PC-3 (cell line): Measurements from ENCODE around the gene FOXM1. TPM values are rescaled to one million over a fixed set of nuclear protein-coding genes. Genes with fewer than 3 reads are reported as not detected.

Source experiments
- ATAC-seq: fragments of 200-7000 bp; cut with Tn5 transposase; 2 replicates; pipeline ENCODE4 v1.9.1; 2020; ENCODE audit warnings: mild to moderate bottlenecking, moderate library complexity
- BruUV-seq: library from RNA; stranded (reverse); fragments of 400-500 nt; replicated peaks from 2 replicates; lab custom pipeline; 2021; lab: Mats Ljungman, UMichigan
- CTCF ChIA-PET: fragments of 300-600 bp; sonication (Branson Sonifier 250); formaldehyde crosslinking; loops from one replicate; lab custom pipeline; 2022; ENCODE audit warnings: antibody characterized with exemption; lab: Charles Lee
- POLR2A ChIA-PET: fragments of 300-600 bp; sonication (Branson Sonifier 250); formaldehyde crosslinking; loops from one replicate; lab custom pipeline; 2022; ENCODE audit warnings: antibody characterized with exemption; ENCODE audit not compliant: unreplicated experiment; lab: Charles Lee
- DNase-seq: peaks from one replicate; pipeline ENCODE4 v3.0.0-alpha.2; 2015
- H2AFZ ChIP-seq: fragments of 300-600 bp; sonication (generic); 2 replicates; pipeline ENCODE4 v1.6.0; 2016; ENCODE audit warnings: antibody characterized with exemption, low read length
- H3F3A ChIP-seq: fragments of 300-600 bp; sonication (generic); one replicate; pipeline ENCODE4 v1.6.0; 2017; ENCODE audit warnings: antibody characterized with exemption, low read length, control low read depth, mild to moderate bottlenecking; ENCODE audit not compliant: unreplicated experiment
- H3K27ac ChIP-seq: fragments of 300-600 bp; sonication (generic); 2 replicates; pipeline ENCODE4 v1.5.1; 2016; ENCODE audit warnings: mild to moderate bottlenecking, low read length
- H3K27me3 ChIP-seq: fragments of 300-600 bp; sonication (generic); 2 replicates; pipeline ENCODE4 v1.6.1; 2016; ENCODE audit warnings: low read length, mixed read lengths
- H3K36me3 ChIP-seq: fragments of 300-600 bp; sonication (generic); 2 replicates; pipeline ENCODE4 v1.6.1; 2016; ENCODE audit warnings: low read depth, mixed run types, low read length, mixed read lengths
- H3K4me1 ChIP-seq: fragments of 300-600 bp; sonication (generic); 2 replicates; pipeline ENCODE4 v1.5.1; 2016; ENCODE audit warnings: low read length; ENCODE audit not compliant: insufficient read depth
- H3K4me2 ChIP-seq: fragments of 300-600 bp; sonication (generic); 2 replicates; pipeline ENCODE4 v1.6.0; 2016; ENCODE audit warnings: low read length
- H3K4me3 ChIP-seq: fragments of 300-600 bp; sonication (generic); 2 replicates; pipeline ENCODE4 v1.5.1; 2016; ENCODE audit warnings: mild to moderate bottlenecking, low read length, mixed read lengths
- H3K79me2 ChIP-seq: fragments of 300-600 bp; sonication (generic); 2 replicates; pipeline ENCODE4 v1.6.1; 2017; ENCODE audit warnings: low read length, mixed read lengths
- H3K9ac ChIP-seq: fragments of 300-600 bp; sonication (generic); 2 replicates; pipeline ENCODE4 v1.6.0; 2016; ENCODE audit warnings: mild to moderate bottlenecking, low read length
- H3K9me2 ChIP-seq: fragments of 300-600 bp; sonication (generic); replicated peaks from 2 replicates; pipeline ENCODE4 v1.6.1; 2016; ENCODE audit warnings: mixed run types, low read length, mixed read lengths
- H3K9me3 ChIP-seq: fragments of 300-600 bp; sonication (generic); 2 replicates; pipeline ENCODE4 v1.6.1; 2016; ENCODE audit warnings: low read length, mixed read lengths
- H4K20me1 ChIP-seq: fragments of 300-600 bp; sonication (generic); 2 replicates; pipeline ENCODE4 v1.6.1; 2016; ENCODE audit warnings: low read length, mixed read lengths
- CTCF ChIP-seq: fragments of 300-600 bp; sonication (generic); conservative IDR thresholded peaks from 2 replicates; pipeline ENCODE4 v1.5.1; 2017; ENCODE audit warnings: antibody characterized with exemption, low read depth, mild to moderate bottlenecking, low read length
- EZH2 ChIP-seq: fragments of 300-600 bp; sonication (generic); IDR thresholded peaks from one replicate; pipeline ENCODE4 v1.6.1; 2017; ENCODE audit warnings: antibody characterized with exemption, mild to moderate bottlenecking, low read length; ENCODE audit not compliant: unreplicated experiment
- EZH2phosphoT487 ChIP-seq: fragments of 300-600 bp; sonication (generic); IDR thresholded peaks from 2 replicates; pipeline ENCODE4 v1.6.1; 2018; ENCODE audit warnings: mild to moderate bottlenecking, antibody characterized with exemption, low read length, borderline replicate concordance
- intact Hi-C: fragments of 100-400 bp; cut with micrococcal nuclease; formaldehyde crosslinking; loops from 2 replicates; pipeline ENCODE4 v1.9.0; 2023
- total RNA-seq: library from RNA; depleted of rRNA; stranded (reverse); fragments of >200 nt; gene quantifications from 2 replicates; pipeline ENCODE4 v1.2.3, GENCODE V29; 2014

FOXM1 gene
- total RNA-seq, 1 experiment from 2014 or later: 71.4 TPM

DNA sequence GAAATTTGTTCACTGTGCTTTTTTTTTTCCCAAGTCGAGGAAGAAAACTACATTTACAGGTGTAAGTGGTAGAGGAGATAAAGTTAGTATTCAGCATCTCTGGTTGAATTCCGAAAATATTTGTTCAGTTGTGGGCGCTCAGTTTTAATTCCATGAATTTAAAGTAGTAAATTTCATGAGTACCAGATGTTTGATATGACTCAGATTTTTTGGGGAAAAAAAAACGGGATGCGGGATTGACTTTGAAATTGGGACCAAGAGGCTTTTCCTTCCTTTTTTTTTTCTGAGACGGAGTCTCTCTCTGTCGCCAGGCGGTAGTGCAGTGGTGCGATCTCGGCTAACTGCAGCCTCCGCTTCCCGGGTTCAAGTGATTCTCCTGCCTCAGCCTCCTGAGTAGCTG is 15.3 kb upstream of the FOXM1 start:
- POLR2A ChIA-PET: no interaction called here
- BruUV-seq: no TSS peak
- peaks cover 21% of the 10 kb centered on the region for H3K4me1 ChIP-seq
- peak overlapping the region; percentile 98 for H3K4me2 ChIP-seq
- H2AFZ ChIP-seq: no peak overlapping the region
- TF ChIP-seq EZH2phosphoT487 (no peak), EZH2 (no peak), CTCF (no peak)
- intact Hi-C loops: no loop called here
- H3F3A ChIP-seq: no peaks in the 10 kb centered on the region
- CTCF ChIA-PET: interaction anchor here (0.6 kb wide), 1 partner anchor 142 kb away, joined by 6 read pairs; no protein-coding TSS in a partner anchor
- DNase-seq: no peak
- 0 out of 2 replicates have a peak, but pooled peaks cover 3% of the 10 kb centered on the region for H4K20me1 ChIP-seq
- H3K4me3 ChIP-seq: peak overlapping the region; percentile 99
- H3K27ac ChIP-seq: no peak overlapping the region
- H3K9me3 ChIP-seq: no peaks in the 10 kb centered on the region
- H3K9ac ChIP-seq: peak overlapping the region; percentile 90; the same call in 1 of the 2 replicates
- H3K36me3 ChIP-seq: peaks cover 7% of the 10 kb centered on the region
- H3K9me2 ChIP-seq: no peaks in the 10 kb centered on the region
- no peaks in the 10 kb centered on the region for H3K27me3 ChIP-seq
- peaks cover 49% of the 10 kb centered on the region for H3K79me2 ChIP-seq
- ATAC-seq: no peak

DNA sequence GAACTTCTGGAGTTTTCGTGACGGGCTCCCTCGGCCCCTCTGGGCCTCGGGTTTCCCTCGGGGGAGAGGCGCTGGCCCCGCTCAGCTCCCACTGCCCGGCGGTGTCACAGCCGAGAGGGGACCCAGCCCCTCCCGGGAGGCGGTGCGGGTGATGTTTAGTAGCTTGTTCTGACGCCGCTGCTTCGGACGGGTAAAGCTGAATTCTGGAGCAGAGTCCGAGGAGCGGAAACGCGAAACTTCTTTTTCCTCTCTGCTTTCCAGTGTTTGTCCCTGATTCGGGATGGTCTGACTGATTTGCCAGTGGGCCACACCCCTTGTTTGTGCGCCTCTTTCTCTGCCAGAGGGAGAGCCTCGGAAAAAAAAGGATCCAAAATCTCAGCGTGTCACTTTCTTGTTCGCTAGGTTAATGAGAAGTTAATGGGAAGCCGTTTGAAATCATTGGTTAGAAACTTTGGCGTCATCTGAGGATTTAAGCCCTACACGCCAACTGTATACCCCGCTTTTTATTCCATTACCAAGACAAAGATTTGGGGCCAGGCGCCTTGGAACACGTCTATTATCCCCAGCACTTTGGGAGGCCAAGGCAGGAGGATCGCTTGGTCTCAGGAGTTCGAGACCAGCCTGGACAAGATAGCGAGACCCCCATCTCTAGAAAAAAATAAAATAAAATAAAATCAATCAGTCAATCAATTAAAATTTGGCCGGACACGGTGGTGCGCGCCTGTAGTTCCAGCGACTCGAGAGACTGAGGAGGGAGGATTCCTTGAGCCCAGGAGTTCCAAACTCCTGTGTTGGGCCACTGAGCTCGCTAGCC is 14.5 kb upstream of the FOXM1 start:
- intact Hi-C loops: loop anchor here (2.0 kb wide), 1 partner anchor 15 kb away; the partner anchor contains the start of genes FOXM1 and RHNO1
- Histone ChIP-seq H3K4me2 (peak overlapping the region; percentile 98), H3K79me2 (peaks cover 45% of the 10 kb centered on the region), H3F3A (no peaks in the 10 kb centered on the region), H3K27ac (peak overlapping the region; percentile 59), H3K4me3 (peak overlapping the region; percentile 99), H3K9me2 (no peaks in the 10 kb centered on the region), H4K20me1 (0 out of 2 replicates have a peak, but pooled peaks cover 3% of the 10 kb centered on the region), H2AFZ (peak overlapping the region; percentile 96), H3K27me3 (no peaks in the 10 kb centered on the region), H3K9me3 (no peaks in the 10 kb centered on the region), H3K36me3 (peaks cover 11% of the 10 kb centered on the region), H3K4me1 (peaks cover 21% of the 10 kb centered on the region), H3K9ac (peak overlapping the region; percentile 90)
- TF ChIP-seq CTCF: no peak
- TF ChIP-seq EZH2: no peak
- no peak for TF ChIP-seq EZH2phosphoT487
- DNase-seq (peak; percentile 55), ATAC-seq (peak; percentile 48)
- ChIA-PET CTCF (interaction anchor here (0.6 kb wide), 1 partner anchor 53 kb away, joined by 3 read pairs; no protein-coding TSS in a partner anchor), POLR2A (interaction anchor here (0.7 kb wide), 1 partner anchor 59 kb away, joined by 5 read pairs; no protein-coding TSS in a partner anchor)
- TSS peak; percentile 94 for BruUV-seq
